HEK293 (cell line): ENCODE data around the gene PKNOX2.
A peak's percentile ranks its signal among the peaks of the same experiment; 100 is the strongest.

ENCODE experiments used
- CTCF ChIA-PET: fragments of 350-600 bp; formaldehyde crosslinking; extraction: SDS; loops from one replicate; lab custom pipeline; 2021; ENCODE audit warnings: antibody characterized with exemption; lab: Yijun Ruan, JAX
- POLR2A ChIA-PET: fragments of 300-600 bp; formaldehyde crosslinking; extraction: SDS; loops from one replicate; lab custom pipeline; 2020; ENCODE audit warnings: antibody characterized with exemption, inconsistent platforms; lab: Yijun Ruan, JAX
- H3K27ac ChIP-seq: fragments of 200-500 bp; sonication (Bioruptor generic); 2 replicates; pipeline ENCODE4 v1.5.1; 2014; ENCODE audit warnings: low read depth, low read length, control low read depth, inconsistent platforms; ENCODE audit errors: extremely low read depth
- H3K36me3 ChIP-seq, 2 experiments: fragments of 200-500 bp in 1 of 2; sonication (Bioruptor generic) in 1 of 2; 1 replicate in 1 of 2; 2 replicates in 1 of 2; pipeline ENCODE4 v1.5.1; 2014 to 2017; ENCODE audit warnings: inconsistent platforms in 2 of 2, low read length in 2 of 2; ENCODE audit not compliant: control insufficient read depth in 2 of 2, insufficient read depth in 1 of 2
- H3K4me1 ChIP-seq: fragments of 200-500 bp; sonication (Bioruptor generic); 2 replicates; pipeline ENCODE4 v1.5.1; 2014; ENCODE audit warnings: mild to moderate bottlenecking, low read length, inconsistent platforms; ENCODE audit not compliant: control insufficient read depth, insufficient read depth
- H3K4me3 ChIP-seq: 2 replicates; pipeline ENCODE4 v1.5.1; 2011; ENCODE audit warnings: low read depth, mild to moderate bottlenecking, control low read depth, low read length, moderate library complexity
- H3K9me3 ChIP-seq: fragments of 200-500 bp; sonication (Bioruptor generic); 2 replicates; pipeline ENCODE4 v1.5.1; 2014; ENCODE audit warnings: low read depth, low read length, inconsistent platforms; ENCODE audit not compliant: control insufficient read depth, insufficient read depth
- HOXD13 ChIP-seq: sonication (generic); formaldehyde crosslinking; IDR thresholded peaks from 2 replicates; pipeline ENCODE4 v1.8.0; 2022; ENCODE audit warnings: missing genetic modification reagents, borderline replicate concordance
- KLF16 ChIP-seq: fragments of 450-650 bp; formaldehyde crosslinking; IDR thresholded peaks from 2 replicates; pipeline ENCODE4 v1.5.1; 2017; ENCODE audit warnings: missing biosample characterization, missing genetic modification characterization
- KLF17 ChIP-seq: fragments of 450-650 bp; formaldehyde crosslinking; IDR thresholded peaks from 2 replicates; pipeline ENCODE4 v1.5.1; 2016; ENCODE audit warnings: missing biosample characterization, missing genetic modification characterization
- KLF7 ChIP-seq: fragments of 450-650 bp; formaldehyde crosslinking; IDR thresholded peaks from 2 replicates; pipeline ENCODE4 v1.5.1; 2016; ENCODE audit warnings: missing biosample characterization, missing genetic modification characterization, borderline replicate concordance
- KLF9 ChIP-seq: fragments of 450-650 bp; formaldehyde crosslinking; IDR thresholded peaks from 2 replicates; pipeline ENCODE4 v1.5.1; 2016; ENCODE audit warnings: missing biosample characterization, missing genetic modification characterization, low read depth
- MZF1 ChIP-seq: fragments of 450-650 bp; formaldehyde crosslinking; IDR thresholded peaks from 2 replicates; pipeline ENCODE4 v1.5.1; 2017; ENCODE audit warnings: missing biosample characterization, missing genetic modification characterization, borderline replicate concordance
- OVOL3 ChIP-seq: fragments of 450-650 bp; formaldehyde crosslinking; IDR thresholded peaks from 2 replicates; pipeline ENCODE4 v1.5.1; 2016; ENCODE audit warnings: missing biosample characterization, missing genetic modification characterization
- REPIN1 ChIP-seq: fragments of 450-650 bp; formaldehyde crosslinking; IDR thresholded peaks from 2 replicates; pipeline ENCODE4 v1.5.1; 2017; ENCODE audit warnings: missing biosample characterization, missing genetic modification characterization, low read depth
- SALL2 ChIP-seq: fragments of 450-650 bp; formaldehyde crosslinking; IDR thresholded peaks from 2 replicates; pipeline ENCODE4 v1.5.0; 2017; ENCODE audit warnings: missing biosample characterization, mild to moderate bottlenecking, missing genetic modification characterization, borderline replicate concordance
- SCRT2 ChIP-seq: fragments of 450-650 bp; formaldehyde crosslinking; IDR thresholded peaks from 2 replicates; pipeline ENCODE4 v1.5.1; 2016; ENCODE audit warnings: missing biosample characterization, missing genetic modification characterization
- SP2 ChIP-seq: fragments of 450-650 bp; formaldehyde crosslinking; IDR thresholded peaks from 2 replicates; pipeline ENCODE4 v1.5.1; 2016; ENCODE audit warnings: missing biosample characterization, missing genetic modification characterization
- ZNF10 ChIP-seq: fragments of 450-650 bp; formaldehyde crosslinking; IDR thresholded peaks from 2 replicates; pipeline ENCODE4 v1.5.1; 2017; ENCODE audit warnings: missing biosample characterization, missing genetic modification characterization
- ZNF133 ChIP-seq: fragments of 450-650 bp; formaldehyde crosslinking; IDR thresholded peaks from 2 replicates; pipeline ENCODE4 v1.5.1; 2016; ENCODE audit warnings: missing biosample characterization, missing genetic modification characterization
- ZNF138 ChIP-seq: fragments of 450-650 bp; formaldehyde crosslinking; IDR thresholded peaks from 2 replicates; pipeline ENCODE4 v1.5.1; 2016; ENCODE audit warnings: missing biosample characterization, missing genetic modification characterization, borderline replicate concordance
- ZNF174 ChIP-seq: fragments of 450-650 bp; formaldehyde crosslinking; IDR thresholded peaks from 2 replicates; pipeline ENCODE4 v1.5.0; 2017; ENCODE audit warnings: missing biosample characterization, mild to moderate bottlenecking, missing genetic modification characterization
- ZNF221 ChIP-seq: fragments of 450-650 bp; formaldehyde crosslinking; IDR thresholded peaks from 2 replicates; pipeline ENCODE4 v1.5.1; 2017; ENCODE audit warnings: missing biosample characterization, missing genetic modification characterization, borderline replicate concordance
- ZNF274 ChIP-seq, 2 experiments: fragments of 200-500 bp in 1 of 2; fragments of 450-650 bp in 1 of 2; sonication (Bioruptor generic) in 1 of 2; formaldehyde crosslinking in 1 of 2; IDR thresholded peaks; 2 replicates each; pipeline versions ENCODE4 v1.5.1 to v1.6.1; 2014 to 2016; ENCODE audit warnings: borderline replicate concordance in 1 of 2, inconsistent platforms in 1 of 2, low read length in 1 of 2, missing biosample characterization in 1 of 2, missing genetic modification characterization in 1 of 2
- ZNF335 ChIP-seq: fragments of 450-650 bp; formaldehyde crosslinking; conservative IDR thresholded peaks from 2 replicates; pipeline ENCODE4 v1.5.1; 2016; ENCODE audit warnings: missing biosample characterization, missing genetic modification characterization
- ZNF341 ChIP-seq: fragments of 450-650 bp; formaldehyde crosslinking; IDR thresholded peaks from 2 replicates; pipeline ENCODE4; 2016; ENCODE audit warnings: low read depth, missing biosample characterization, missing genetic modification characterization
- ZNF366 ChIP-seq: fragments of 450-650 bp; formaldehyde crosslinking; conservative IDR thresholded peaks from 2 replicates; pipeline ENCODE4 v1.5.1; 2016; ENCODE audit warnings: missing biosample characterization, missing genetic modification characterization
- ZNF391 ChIP-seq: fragments of 450-650 bp; formaldehyde crosslinking; IDR thresholded peaks from 2 replicates; pipeline ENCODE4 v1.5.1; 2016; ENCODE audit warnings: low read depth, missing biosample characterization, missing genetic modification characterization, borderline replicate concordance
- ZNF473 ChIP-seq: fragments of 450-650 bp; formaldehyde crosslinking; IDR thresholded peaks from 2 replicates; pipeline ENCODE4 v1.5.1; 2017; ENCODE audit warnings: missing biosample characterization, missing genetic modification characterization
- ZNF610 ChIP-seq: fragments of 450-650 bp; formaldehyde crosslinking; IDR thresholded peaks from 2 replicates; pipeline ENCODE4 v1.5.1; 2016; ENCODE audit warnings: missing biosample characterization, missing genetic modification characterization, borderline replicate concordance
- ZNF791 ChIP-seq: fragments of 450-650 bp; formaldehyde crosslinking; IDR thresholded peaks from 2 replicates; pipeline ENCODE4 v1.5.1; 2016; ENCODE audit warnings: missing biosample characterization, missing genetic modification characterization
- ZSCAN16 ChIP-seq: fragments of 450-650 bp; formaldehyde crosslinking; IDR thresholded peaks from 2 replicates; pipeline ENCODE4 v1.5.1; 2016; ENCODE audit warnings: missing biosample characterization, missing genetic modification characterization
- ZSCAN30 ChIP-seq: fragments of 450-650 bp; IDR thresholded peaks from 2 replicates; pipeline ENCODE4 v1.5.1; 2018; ENCODE audit warnings: missing biosample characterization, mild to moderate bottlenecking, missing genetic modification characterization, moderate library complexity
- ZXDB ChIP-seq: fragments of 450-650 bp; formaldehyde crosslinking; IDR thresholded peaks from 2 replicates; pipeline ENCODE4 v1.5.1; 2016; ENCODE audit warnings: missing biosample characterization, missing genetic modification characterization
- TF ChIP-seq, protein P1 (sequence below): fragments of 450-650 bp; formaldehyde crosslinking; IDR thresholded peaks from 2 replicates; pipeline ENCODE4 v1.5.1; 2016; ENCODE audit warnings: missing biosample characterization, missing genetic modification characterization
- TF ChIP-seq, protein P2 (sequence below): fragments of 450-650 bp; formaldehyde crosslinking; IDR thresholded peaks from 2 replicates; pipeline ENCODE4 v1.5.1; 2016; ENCODE audit warnings: missing biosample characterization, missing genetic modification characterization, low read depth
- TF ChIP-seq, protein P3 (sequence below): fragments of 450-650 bp; formaldehyde crosslinking; IDR thresholded peaks from 2 replicates; pipeline ENCODE4 v1.5.1; 2016; ENCODE audit warnings: missing biosample characterization, missing genetic modification characterization

The PKNOX2 gene

GRCh38 chr11:125164422-125165110 is at the start of gene PKNOX2 (continued):
- no peak for TF ChIP-seq ZNF221 (tag by site-specific recombination)
- 0 out of 2 replicates have a peak, but pooled peaks have one; percentile 26 for TF ChIP-seq KLF9 (tag by site-specific recombination)
- peak; percentile 71 for TF ChIP-seq ZNF341
- TF ChIP-seq ZNF366 (tag by site-specific recombination), result peak; percentile 47; the same call in 1 of the 2 replicates
- no peak for TF ChIP-seq MZF1
- no peak for TF ChIP-seq ZNF138 (tag by site-specific recombination)
- TF ChIP-seq ZNF335 (tag by site-specific recombination), result peak; percentile 51
- TF ChIP-seq ZNF791 (tag by site-specific recombination), result no peak
- no peak for TF ChIP-seq ZNF174 (tag by site-specific recombination)
- TF ChIP-seq KLF17 (tag by site-specific recombination), result peak; percentile 46; the same call in 1 of the 2 replicates
- TF ChIP-seq, protein P1, sequence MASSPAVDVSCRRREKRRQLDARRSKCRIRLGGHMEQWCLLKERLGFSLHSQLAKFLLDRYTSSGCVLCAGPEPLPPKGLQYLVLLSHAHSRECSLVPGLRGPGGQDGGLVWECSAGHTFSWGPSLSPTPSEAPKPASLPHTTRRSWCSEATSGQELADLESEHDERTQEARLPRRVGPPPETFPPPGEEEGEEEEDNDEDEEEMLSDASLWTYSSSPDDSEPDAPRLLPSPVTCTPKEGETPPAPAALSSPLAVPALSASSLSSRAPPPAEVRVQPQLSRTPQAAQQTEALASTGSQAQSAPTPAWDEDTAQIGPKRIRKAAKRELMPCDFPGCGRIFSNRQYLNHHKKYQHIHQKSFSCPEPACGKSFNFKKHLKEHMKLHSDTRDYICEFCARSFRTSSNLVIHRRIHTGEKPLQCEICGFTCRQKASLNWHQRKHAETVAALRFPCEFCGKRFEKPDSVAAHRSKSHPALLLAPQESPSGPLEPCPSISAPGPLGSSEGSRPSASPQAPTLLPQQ (tag by site-specific recombination), result peak; percentile 90; the same call in 1 of the 2 replicates
- TF ChIP-seq ZSCAN16 (tag by site-specific recombination), result no peak
- TF ChIP-seq ZNF610, result no peak; the same call in 1 of the 2 replicates
- TF ChIP-seq ZXDB (tag by site-specific recombination), result no peak
- TF ChIP-seq HOXD13, result no peak
- TF ChIP-seq ZSCAN30 (tag by site-specific recombination), result no peak
- no peak for TF ChIP-seq KLF16 (tag by site-specific recombination)
- TF ChIP-seq KLF7 (tag by site-specific recombination), result no peak
- TF ChIP-seq SCRT2 (tag by site-specific recombination), result no peak
- TF ChIP-seq, protein P2, sequence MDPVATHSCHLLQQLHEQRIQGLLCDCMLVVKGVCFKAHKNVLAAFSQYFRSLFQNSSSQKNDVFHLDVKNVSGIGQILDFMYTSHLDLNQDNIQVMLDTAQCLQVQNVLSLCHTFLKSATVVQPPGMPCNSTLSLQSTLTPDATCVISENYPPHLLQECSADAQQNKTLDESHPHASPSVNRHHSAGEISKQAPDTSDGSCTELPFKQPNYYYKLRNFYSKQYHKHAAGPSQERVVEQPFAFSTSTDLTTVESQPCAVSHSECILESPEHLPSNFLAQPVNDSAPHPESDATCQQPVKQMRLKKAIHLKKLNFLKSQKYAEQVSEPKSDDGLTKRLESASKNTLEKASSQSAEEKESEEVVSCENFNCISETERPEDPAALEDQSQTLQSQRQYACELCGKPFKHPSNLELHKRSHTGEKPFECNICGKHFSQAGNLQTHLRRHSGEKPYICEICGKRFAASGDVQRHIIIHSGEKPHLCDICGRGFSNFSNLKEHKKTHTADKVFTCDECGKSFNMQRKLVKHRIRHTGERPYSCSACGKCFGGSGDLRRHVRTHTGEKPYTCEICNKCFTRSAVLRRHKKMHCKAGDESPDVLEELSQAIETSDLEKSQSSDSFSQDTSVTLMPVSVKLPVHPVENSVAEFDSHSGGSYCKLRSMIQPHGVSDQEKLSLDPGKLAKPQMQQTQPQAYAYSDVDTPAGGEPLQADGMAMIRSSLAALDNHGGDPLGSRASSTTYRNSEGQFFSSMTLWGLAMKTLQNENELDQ (tag by site-specific recombination), result no peak
- TF ChIP-seq ZNF391 (tag by site-specific recombination), result no peak
- no peak for TF ChIP-seq ZNF10 (tag by site-specific recombination)

- no peaks in the 10 kb centered on the region for H3K36me3 ChIP-seq
- ChIA-PET POLR2A (no interaction called here), CTCF (interaction anchor here (0.6 to 2.2 kb wide), 4 partner anchors 25 to 311 kb away, joined by 3 to 7 read pairs (median 4); no protein-coding TSS in a partner anchor)
- H3K27ac ChIP-seq, result no peak overlapping the region
- H3K4me1 ChIP-seq, result no peaks in the 10 kb centered on the region
- no peaks in the 10 kb centered on the region for H3K9me3 ChIP-seq
- no peak overlapping the region for H3K4me3 ChIP-seq
- TF ChIP-seq ZNF473 (no peak), REPIN1 (tag by site-specific recombination) (no peak), SALL2 (no peak), SP2 (tag by site-specific recombination) (no peak), ZNF274 (IDR thresholded peaks at IDR 0.05; ENCODE audit: low read length) (no peak), ZNF274 (tag by site-specific recombination; IDR thresholded peaks at IDR 0.05; ENCODE audit: borderline replicate concordance) (no peak), OVOL3 (no peak), ZNF133 (tag by site-specific recombination) (no peak)
- TF ChIP-seq, protein P3, sequence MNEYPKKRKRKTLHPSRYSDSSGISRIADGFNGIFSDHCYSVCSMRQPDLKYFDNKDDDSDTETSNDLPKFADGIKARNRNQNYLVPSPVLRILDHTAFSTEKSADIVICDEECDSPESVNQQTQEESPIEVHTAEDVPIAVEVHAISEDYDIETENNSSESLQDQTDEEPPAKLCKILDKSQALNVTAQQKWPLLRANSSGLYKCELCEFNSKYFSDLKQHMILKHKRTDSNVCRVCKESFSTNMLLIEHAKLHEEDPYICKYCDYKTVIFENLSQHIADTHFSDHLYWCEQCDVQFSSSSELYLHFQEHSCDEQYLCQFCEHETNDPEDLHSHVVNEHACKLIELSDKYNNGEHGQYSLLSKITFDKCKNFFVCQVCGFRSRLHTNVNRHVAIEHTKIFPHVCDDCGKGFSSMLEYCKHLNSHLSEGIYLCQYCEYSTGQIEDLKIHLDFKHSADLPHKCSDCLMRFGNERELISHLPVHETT (tag by site-specific recombination), result no peak
- TF ChIP-seq, protein P1 (tag by site-specific recombination), result no peak
Measured at GRCh38 chr11:125117429-125117828, 47.1 kb upstream of the PKNOX2 start.
